ENCODE measurements around the gene RMC1. TPM values are rescaled to one million over a fixed set of nuclear protein-coding genes. Genes with fewer than 3 reads are reported as not detected.

RMC1 gene
- total RNA-seq, 1 experiment from 2014 or later: 39.8 TPM

- ChIA-PET POLR2A (ENCODE audit: low non-redundant PET) (no interaction called here), CTCF (no interaction called here)
Measured at GRCh38 chr18:23548719-23549118, 45.4 kb downstream of the RMC1 start.

GRCh38 chr18:23550898-23551297 lies 47.6 kb downstream of the RMC1 start:
- no peak overlapping the region for H3K27ac ChIP-seq (ENCODE audit: low read depth, low read length, poor library complexity, severe bottlenecking)
- no TSS peak for BruUV-seq (replicated peaks)
- no peaks in the 10 kb centered on the region for H3K27me3 ChIP-seq (replicated peaks; ENCODE audit: insufficient read depth, low read depth, low read length, poor library complexity)
- no peak for DNase-seq (ENCODE audit: low spot score)
- ChIA-PET CTCF (no interaction called here), POLR2A (ENCODE audit: low non-redundant PET) (no interaction called here)
- no peaks in the 10 kb centered on the region for H3K4me1 ChIP-seq (ENCODE audit: insufficient read depth, low read length, poor library complexity, severe bottlenecking)
- no peaks in the 10 kb centered on the region for H3K9me3 ChIP-seq (ENCODE audit: low read depth, low read length, poor library complexity, severe bottlenecking)
- H3K4me3 ChIP-seq (ENCODE audit: low read depth, low read length, poor library complexity, severe bottlenecking): no peak overlapping the region
- intact Hi-C loops (cut with micrococcal nuclease; ENCODE audit: unreplicated experiment): no loop called here
- TF ChIP-seq EZH2 (IDR thresholded peaks at IDR 0.05; ENCODE audit: borderline replicate concordance, low read depth, low read length, poor library complexity, severe bottlenecking): no peak
- no peak for TF ChIP-seq CTCF (conservative IDR thresholded peaks at IDR 0.05; ENCODE audit: low read depth, low read length)
- H3K36me3 ChIP-seq (ENCODE audit: insufficient read depth, low read length, poor library complexity, severe bottlenecking): peaks cover 65% of the 10 kb centered on the region

More at GRCh38 chr18:23548719-23549118, 45.4 kb downstream of the RMC1 start:
- no peaks in the 10 kb centered on the region for H3K9me3 ChIP-seq (ENCODE audit: low read depth, low read length, poor library complexity, severe bottlenecking)
- no TSS peak for BruUV-seq (replicated peaks)
- no peak overlapping the region for H3K27ac ChIP-seq (ENCODE audit: low read depth, low read length, poor library complexity, severe bottlenecking)
- no peak for DNase-seq (ENCODE audit: low spot score)
- intact Hi-C loops (cut with micrococcal nuclease; ENCODE audit: unreplicated experiment): no loop called here
- H3K4me1 ChIP-seq (ENCODE audit: insufficient read depth, low read length, poor library complexity, severe bottlenecking): no peaks in the 10 kb centered on the region
- H3K27me3 ChIP-seq (replicated peaks; ENCODE audit: insufficient read depth, low read depth, low read length, poor library complexity): no peaks in the 10 kb centered on the region
- no peak overlapping the region for H3K4me3 ChIP-seq (ENCODE audit: low read depth, low read length, poor library complexity, severe bottlenecking)
- no peak for TF ChIP-seq EZH2 (IDR thresholded peaks at IDR 0.05; ENCODE audit: borderline replicate concordance, low read depth, low read length, poor library complexity, severe bottlenecking)
- TF ChIP-seq CTCF (conservative IDR thresholded peaks at IDR 0.05; ENCODE audit: low read depth, low read length): no peak
- peaks cover 56% of the 10 kb centered on the region for H3K36me3 ChIP-seq (ENCODE audit: insufficient read depth, low read length, poor library complexity, severe bottlenecking)

GRCh38 chr18:23551978-23552377 lies 48.7 kb downstream of the RMC1 start:
- Histone ChIP-seq H3K4me1 (ENCODE audit: insufficient read depth, low read length, poor library complexity, severe bottlenecking) (no peaks in the 10 kb centered on the region), H3K36me3 (ENCODE audit: insufficient read depth, low read length, poor library complexity, severe bottlenecking) (peaks cover 67% of the 10 kb centered on the region), H3K27ac (ENCODE audit: low read depth, low read length, poor library complexity, severe bottlenecking) (no peak overlapping the region), H3K27me3 (replicated peaks; ENCODE audit: insufficient read depth, low read depth, low read length, poor library complexity) (no peaks in the 10 kb centered on the region), H3K4me3 (ENCODE audit: low read depth, low read length, poor library complexity, severe bottlenecking) (no peak overlapping the region), H3K9me3 (ENCODE audit: low read depth, low read length, poor library complexity, severe bottlenecking) (no peaks in the 10 kb centered on the region)
- no peak for DNase-seq (ENCODE audit: low spot score)
- TF ChIP-seq CTCF (conservative IDR thresholded peaks at IDR 0.05; ENCODE audit: low read depth, low read length) (no peak), EZH2 (IDR thresholded peaks at IDR 0.05; ENCODE audit: borderline replicate concordance, low read depth, low read length, poor library complexity, severe bottlenecking) (no peak)
- intact Hi-C loops (cut with micrococcal nuclease; ENCODE audit: unreplicated experiment): no loop called here
- no TSS peak for BruUV-seq (replicated peaks)
- CTCF ChIA-PET: no interaction called here
- POLR2A ChIA-PET (ENCODE audit: low non-redundant PET): no interaction called here
